Panc1 (cell line): ENCODE measurements around the gene STK39. TPM values are rescaled to one million over a fixed set of nuclear protein-coding genes. Genes with fewer than 3 reads are reported as not detected.

Source experiments
- ATAC-seq: fragments of 200-7000 bp; cut with Tn5 transposase; 2 replicates; pipeline ENCODE4 v1.9.1; 2020; ENCODE audit warnings: mild to moderate bottlenecking, moderate library complexity
- BruUV-seq: library from RNA; stranded (reverse); fragments of 400-500 nt; replicated peaks from 2 replicates; lab custom pipeline; 2021; lab: Mats Ljungman, UMichigan
- CTCF ChIA-PET: fragments of 300-600 bp; sonication (Branson Sonifier 250); formaldehyde crosslinking; loops from one replicate; lab custom pipeline; 2022; ENCODE audit warnings: antibody characterized with exemption; lab: Charles Lee
- POLR2A ChIA-PET: fragments of 300-600 bp; sonication (Branson Sonifier 250); formaldehyde crosslinking; loops from one replicate; lab custom pipeline; 2022; ENCODE audit warnings: antibody characterized with exemption; lab: Charles Lee
- DNase-seq: peaks from one replicate; pipeline ENCODE4 v3.0.0-alpha.2; 2010; ENCODE audit warnings: low read depth, low spot score
- H3K27ac ChIP-seq: 2 replicates; pipeline ENCODE4 v1.5.1; 2011; ENCODE audit warnings: mild to moderate bottlenecking, low read length, inconsistent platforms
- H3K27me3 ChIP-seq: fragments of 200-500 bp; sonication (Bioruptor generic); 2 replicates; pipeline ENCODE4 v1.6.0; 2014; ENCODE audit warnings: low read length, inconsistent platforms; ENCODE audit not compliant: control insufficient read depth, insufficient read depth
- H3K36me3 ChIP-seq: fragments of 200-500 bp; sonication (Bioruptor generic); 2 replicates; pipeline ENCODE4 v1.5.1; 2014; ENCODE audit warnings: inconsistent platforms, mild to moderate bottlenecking, low read length, moderate library complexity; ENCODE audit not compliant: control insufficient read depth, insufficient read depth
- H3K4me1 ChIP-seq: 2 replicates; pipeline ENCODE4 v1.5.1; 2011; ENCODE audit warnings: inconsistent platforms, mild to moderate bottlenecking, low read length, moderate library complexity; ENCODE audit not compliant: control insufficient read depth, insufficient read depth
- H3K4me3 ChIP-seq, 2 experiments: 2 replicates each; pipeline ENCODE4 v1.5.1; 2011 to 2012; ENCODE audit warnings: low read depth in 2 of 2, low read length in 2 of 2, mild to moderate bottlenecking in 2 of 2, inconsistent platforms in 1 of 2, moderate library complexity in 1 of 2
- H3K9me3 ChIP-seq: fragments of 200-500 bp; sonication (Bioruptor generic); 2 replicates; pipeline ENCODE4 v1.5.1; 2014; ENCODE audit warnings: low read depth, mild to moderate bottlenecking, inconsistent platforms, low read length, moderate library complexity; ENCODE audit not compliant: control insufficient read depth, insufficient read depth
- CTCF ChIP-seq: fragments of 450-650 bp; IDR thresholded peaks from 2 replicates; pipeline ENCODE4 v1.5.1; 2017; ENCODE audit warnings: mild to moderate bottlenecking
- POLR2AphosphoS5 ChIP-seq: IDR thresholded peaks from 2 replicates; pipeline ENCODE4 v1.6.1; 2012; ENCODE audit warnings: mild to moderate bottlenecking, low read depth, low read length, moderate library complexity
- REST ChIP-seq, 2 experiments: IDR thresholded peaks; 2 replicates each; pipeline ENCODE4 v1.6.1; 2011 to 2012; ENCODE audit warnings: low read depth in 2 of 2, control low read depth in 1 of 2, low read length in 1 of 2, mild to moderate bottlenecking in 1 of 2, moderate library complexity in 1 of 2; ENCODE audit not compliant: insufficient read depth in 1 of 2
- SIN3A ChIP-seq: IDR thresholded peaks from 2 replicates; pipeline ENCODE4 v1.6.1; 2012; ENCODE audit warnings: low read depth, mild to moderate bottlenecking, low read length, moderate library complexity, borderline replicate concordance; ENCODE audit not compliant: insufficient read depth
- TCF7L2 ChIP-seq: IDR thresholded peaks from 2 replicates; pipeline ENCODE4 v1.6.1; 2011; ENCODE audit warnings: mild to moderate bottlenecking, low read depth, low read length, inconsistent platforms
- in situ Hi-C: cut with HindIII; loops from 2 replicates; pipeline ENCODE4 v1.10.0; 2016; ENCODE audit warnings: low sequenced_read_pairs, low pct_unique_long_range_greater_than_20kb
- intact Hi-C: fragments of 100-400 bp; cut with micrococcal nuclease; formaldehyde crosslinking; loops from one replicate; pipeline ENCODE4 v1.10.0; 2022; ENCODE audit not compliant: unreplicated experiment
- total RNA-seq: library from RNA; stranded (reverse); gene quantifications from one replicate; pipeline ENCODE4 v1.2.1, GENCODE V29; 2021; ENCODE audit not compliant: unreplicated experiment

Gene STK39
- total RNA-seq, 1 experiment from 2014 or later, result 14.0 TPM

DNA sequence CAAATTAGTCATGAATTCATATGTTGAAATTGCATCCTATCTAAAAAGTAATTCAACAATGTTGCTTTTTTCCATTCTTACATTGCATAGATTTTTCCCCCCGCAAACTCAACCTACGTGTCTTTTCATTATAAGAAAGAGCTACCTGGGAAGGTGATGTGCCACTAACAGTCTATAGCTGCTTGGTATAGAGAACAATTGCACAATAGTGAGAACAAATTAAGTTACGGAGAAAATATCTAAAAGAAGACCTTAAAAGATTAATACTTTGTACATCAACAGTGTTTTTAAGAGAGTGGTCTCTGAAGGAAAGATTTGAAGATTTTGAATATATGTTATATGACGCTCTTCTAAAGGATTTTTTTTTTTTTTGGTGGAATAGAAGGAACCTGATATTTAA is 111.8 kb downstream of the STK39 start:
- POLR2A ChIA-PET, result no interaction called here
- no TSS peak for BruUV-seq
- Histone ChIP-seq H3K9me3 (no peaks in the 10 kb centered on the region), H3K27ac (no peak overlapping the region), H3K36me3 (no peaks in the 10 kb centered on the region), H3K27me3 (no peaks in the 10 kb centered on the region), H3K4me1 (no peaks in the 10 kb centered on the region), H3K4me3 (no peak overlapping the region)
- no peak for DNase-seq
- in situ Hi-C loops (no loop called here), intact Hi-C loops (loop anchor here (5.0 to 10.0 kb wide), 2 partner anchors 202 to 779 kb away; no protein-coding TSS in a partner anchor)
- TF ChIP-seq SIN3A, result no peak
- TF ChIP-seq REST (IDR thresholded peaks at IDR 0.05; ENCODE audit: insufficient read depth in 1 of 2, low read depth in 2 of 2, low read length in 1 of 2), result no peak
- no peak for TF ChIP-seq POLR2AphosphoS5
- no peak for TF ChIP-seq TCF7L2
- TF ChIP-seq CTCF, result no peak
- ATAC-seq, result no peak
- CTCF ChIA-PET, result interaction anchor here (0.6 to 0.9 kb wide), 3 partner anchors 17 to 800 kb away, joined by 3 to 4 read pairs (median 3); no protein-coding TSS in a partner anchor

GRCh38 chr2:168135121-168135520 is 112.3 kb downstream of the STK39 start:
- ChIA-PET CTCF (no interaction called here), POLR2A (no interaction called here)
- Histone ChIP-seq H3K27me3 (no peaks in the 10 kb centered on the region), H3K4me1 (no peaks in the 10 kb centered on the region), H3K36me3 (no peaks in the 10 kb centered on the region), H3K9me3 (no peaks in the 10 kb centered on the region), H3K27ac (no peak overlapping the region), H3K4me3 (no peak overlapping the region)
- intact Hi-C loops, result loop anchor here (5.0 to 10.0 kb wide), 2 partner anchors 202 to 780 kb away; no protein-coding TSS in a partner anchor
- ATAC-seq (no peak), DNase-seq (no peak)
- in situ Hi-C loops, result no loop called here
- BruUV-seq, result no TSS peak
- no peak for TF ChIP-seq POLR2AphosphoS5
- TF ChIP-seq TCF7L2, result no peak
- TF ChIP-seq CTCF, result no peak
- no peak for TF ChIP-seq REST (IDR thresholded peaks at IDR 0.05; ENCODE audit: insufficient read depth in 1 of 2, low read depth in 2 of 2, low read length in 1 of 2)
- no peak for TF ChIP-seq SIN3A
